Stimulated activated naive CD4-positive, alpha-beta T cell (primary cell): ENCODE results near the gene PLA2G1B.
A peak's percentile ranks its signal among the peaks of the same experiment; 100 is the strongest.
"Not testable (repeated sequence)": the region's sequence is repeated elsewhere in the genome, so short reads cannot be mapped to it uniquely, and the experiment has no call there.

Experiments used
- DNase-seq, 6 experiments: peaks; one replicate each; lab custom pipeline; 2025; lab: John Stamatoyannopoulos, UW

The PLA2G1B gene

DNA sequence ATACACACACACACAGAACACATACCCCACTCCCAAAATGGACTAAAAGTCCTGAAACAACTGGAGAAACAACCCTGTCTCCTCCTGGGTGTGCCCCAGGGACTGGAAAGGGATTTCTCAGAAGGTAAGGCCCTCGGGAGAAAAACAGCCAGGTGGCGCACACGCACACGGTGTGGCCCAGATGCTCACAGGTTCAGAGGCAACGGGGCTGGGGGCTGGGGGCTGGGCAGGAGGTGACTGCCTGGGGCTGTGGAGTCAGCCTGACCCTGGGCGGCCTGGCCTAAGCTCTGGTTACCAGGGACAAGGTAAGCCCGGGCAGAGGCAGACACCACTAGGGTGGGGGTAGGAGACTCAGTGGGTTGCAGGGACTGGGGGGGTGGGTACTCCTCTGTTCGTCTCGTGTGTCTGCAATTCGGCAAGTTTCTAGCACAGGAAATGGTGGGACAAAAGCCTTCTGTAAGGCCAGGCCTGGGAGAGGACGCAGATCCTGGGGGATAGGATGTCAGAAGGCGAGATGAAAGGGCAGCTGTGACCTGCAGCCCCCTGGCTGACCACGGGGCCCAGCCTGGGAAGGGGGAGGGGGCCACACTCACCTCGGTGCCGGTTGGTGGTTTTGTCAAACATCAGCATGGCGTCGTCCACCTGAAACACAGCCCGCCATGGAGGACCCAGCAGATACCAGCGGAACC, 31.0 kb upstream of the PLA2G1B start:
- no peak for DNase-seq

- no peak for DNase-seq
Observed at GRCh38 chr12:120357104-120357503, 29.5 kb upstream of the PLA2G1B start.

DNA sequence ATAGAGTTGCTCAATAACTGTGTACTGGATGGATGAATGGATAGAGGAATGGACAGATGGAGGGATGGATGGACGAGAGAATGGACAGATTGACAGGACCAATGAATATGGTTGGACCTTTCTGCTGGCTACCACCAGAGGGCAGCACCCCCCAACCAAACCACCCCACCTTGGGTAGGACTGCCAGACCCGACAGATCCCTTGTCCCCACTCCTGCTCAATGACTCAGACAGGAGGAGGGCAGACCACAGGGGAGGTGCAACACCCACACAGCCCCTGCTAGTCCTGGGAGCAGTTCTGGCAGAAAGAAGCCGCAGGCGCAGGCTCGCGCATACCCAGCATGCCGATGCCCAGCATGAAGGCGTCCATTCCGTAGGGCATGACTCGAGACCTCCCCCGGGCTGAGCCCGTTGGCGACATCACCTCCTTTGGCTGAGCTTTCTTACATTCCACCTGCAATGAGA, 29.0 kb upstream of the PLA2G1B start:
- DNase-seq = peak; percentile 31 to 66 (median 54)

GRCh38 chr12:120353556-120354317, 26.2 kb upstream of the PLA2G1B start:
- no peak for DNase-seq

DNA sequence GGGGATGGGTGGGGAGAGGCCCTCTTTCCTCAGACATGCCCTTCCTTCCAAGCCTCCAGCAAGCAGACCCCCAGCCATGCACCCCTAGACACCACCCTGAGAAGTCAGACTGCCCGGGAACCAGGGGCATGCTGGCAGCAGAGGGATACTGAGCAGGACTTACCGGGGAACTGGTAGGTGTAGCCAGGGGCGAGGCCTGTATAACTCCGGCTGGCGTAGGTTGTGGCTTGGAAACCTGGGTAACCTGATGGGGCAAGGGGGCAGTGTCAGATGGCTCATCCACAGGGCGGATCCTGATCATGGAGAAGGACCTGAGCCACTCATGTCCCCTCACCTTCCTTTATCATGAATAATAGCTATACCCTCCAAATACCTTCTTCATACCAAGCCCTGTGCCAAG, 25.6 kb upstream of the PLA2G1B start:
- DNase-seq = no peak

DNA sequence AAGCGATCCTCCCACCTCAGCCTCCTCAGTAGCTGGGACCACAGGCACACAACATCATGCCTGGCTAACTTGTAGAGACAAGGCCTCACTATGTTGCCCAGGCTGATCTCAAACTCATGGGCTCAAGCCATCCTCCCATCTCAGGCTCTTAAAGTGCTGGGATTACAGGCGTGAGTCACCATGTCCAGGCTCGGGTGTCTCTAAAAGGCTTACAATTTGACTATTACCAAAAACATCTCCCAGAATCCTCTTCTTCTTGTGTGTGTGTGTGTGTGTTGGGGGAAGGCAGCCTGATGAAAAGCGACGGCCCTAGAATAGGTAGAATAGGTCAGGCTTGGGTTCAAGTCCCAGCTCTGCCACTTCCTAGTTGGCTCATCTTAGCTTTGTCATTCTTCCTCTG, 24.5 kb upstream of the PLA2G1B start:
- DNase-seq = no peak

DNA sequence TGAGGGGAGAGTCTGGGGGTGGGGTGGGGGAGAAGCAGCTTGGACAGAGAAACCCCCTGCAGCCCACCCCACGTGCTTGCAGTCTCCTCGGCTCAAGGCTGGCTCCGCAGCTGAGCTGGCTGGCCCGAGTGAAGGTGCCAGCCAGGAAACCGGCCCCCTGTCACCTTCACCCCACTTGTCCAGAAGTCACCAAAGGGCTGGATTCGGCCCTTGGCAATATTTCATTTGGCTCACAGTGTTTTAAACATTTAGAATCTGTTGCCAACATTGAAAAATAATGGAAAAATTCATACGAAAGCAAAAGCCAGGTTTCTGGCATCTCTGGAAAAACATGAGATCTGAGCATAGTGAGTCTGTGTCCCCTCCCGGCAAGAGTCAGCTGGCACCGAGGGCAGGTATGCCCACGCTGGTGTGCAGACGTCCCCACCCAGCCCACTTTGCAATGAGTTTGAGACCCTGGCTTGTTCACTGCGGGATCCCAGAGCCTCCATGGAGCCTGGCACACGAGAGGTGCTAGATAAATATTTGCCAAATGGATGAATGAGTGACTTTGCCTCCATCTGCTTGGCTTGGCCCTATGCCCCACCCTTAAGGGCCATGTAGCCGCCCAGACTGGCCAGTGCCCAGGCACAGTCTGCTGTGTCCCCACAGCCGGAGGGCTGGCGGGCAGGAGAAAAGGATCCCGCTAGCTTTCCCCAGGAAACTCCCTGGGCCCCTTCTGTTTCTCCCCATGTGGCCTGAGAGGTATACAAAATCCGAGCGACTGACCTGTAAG, 23.2 kb upstream of the PLA2G1B start:
- no peak for DNase-seq

GRCh38 chr12:120347766-120348165, 20.2 kb upstream of the PLA2G1B start:
- DNase-seq = no peak

- no peak for DNase-seq
Observed at GRCh38 chr12:120346681-120347080, 19.1 kb upstream of the PLA2G1B start.

DNA sequence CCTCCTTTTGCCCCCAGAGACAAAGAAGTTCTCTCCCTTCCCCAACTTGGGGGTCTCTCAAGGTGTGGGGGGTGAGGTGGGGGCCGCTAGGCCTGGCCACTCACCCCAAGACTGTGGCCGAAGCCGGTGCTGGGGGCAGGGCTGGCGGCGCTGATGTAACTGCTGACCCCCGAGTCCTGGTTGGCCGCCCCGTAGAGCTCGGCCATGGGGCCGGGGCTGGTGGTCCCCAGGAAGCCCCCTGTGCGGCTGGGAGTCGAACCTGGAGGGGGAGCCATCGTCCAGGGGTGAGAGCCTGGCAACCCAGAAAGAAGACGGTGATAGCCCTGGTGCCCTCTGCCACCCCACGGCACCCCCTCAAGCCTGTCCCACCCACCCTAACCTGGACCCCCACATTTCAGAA, 18.5 kb upstream of the PLA2G1B start:
- DNase-seq = no peak

DNA sequence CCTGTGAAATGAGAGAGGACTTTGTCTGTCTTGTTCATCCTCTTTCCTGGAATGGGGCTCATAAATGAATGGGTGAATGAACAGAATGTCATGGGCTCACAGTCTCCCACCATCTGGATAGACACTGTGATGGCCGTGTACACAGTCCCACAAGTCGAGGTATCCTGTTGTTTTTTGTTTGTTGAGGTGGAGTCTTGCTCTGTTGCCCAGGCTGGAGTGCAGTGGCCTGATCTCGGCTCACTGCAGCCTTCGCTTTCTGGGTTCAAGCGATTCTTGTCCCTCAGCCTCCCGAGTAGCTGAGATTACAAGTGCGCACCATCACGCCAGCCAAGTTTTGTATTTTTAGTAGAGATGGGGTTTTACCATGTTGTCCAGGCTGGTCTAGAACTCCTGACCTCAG, 16.1 kb upstream of the PLA2G1B start:
- no peak for DNase-seq

- DNase-seq = no peak
Observed at GRCh38 chr12:120343039-120343537, 15.5 kb upstream of the PLA2G1B start.

- DNase-seq = no peak
Observed at GRCh38 chr12:120342175-120343038, 14.8 kb upstream of the PLA2G1B start.

GRCh38 chr12:120339256-120339655, 11.7 kb upstream of the PLA2G1B start:
- no peak for DNase-seq

DNA sequence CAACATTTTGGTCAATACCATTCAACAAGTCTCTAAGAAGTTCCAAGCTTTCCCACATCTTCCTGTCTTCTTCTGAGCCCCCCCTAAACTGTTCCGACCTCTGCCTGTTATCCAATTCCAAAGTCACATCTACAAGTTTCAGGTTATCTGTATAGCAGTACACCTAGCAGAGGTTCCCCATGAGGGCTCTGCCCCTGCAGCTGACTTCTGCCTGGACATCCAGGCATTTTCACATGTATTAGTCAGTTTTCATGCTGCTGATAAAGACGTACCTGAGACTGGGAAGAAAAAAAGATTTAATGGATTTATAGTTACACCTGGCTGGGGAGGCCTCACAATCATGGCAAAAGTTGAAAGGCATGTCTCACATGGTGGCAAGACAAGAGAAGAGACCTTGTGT, 10.2 kb upstream of the PLA2G1B start:
- no peak for DNase-seq

DNA sequence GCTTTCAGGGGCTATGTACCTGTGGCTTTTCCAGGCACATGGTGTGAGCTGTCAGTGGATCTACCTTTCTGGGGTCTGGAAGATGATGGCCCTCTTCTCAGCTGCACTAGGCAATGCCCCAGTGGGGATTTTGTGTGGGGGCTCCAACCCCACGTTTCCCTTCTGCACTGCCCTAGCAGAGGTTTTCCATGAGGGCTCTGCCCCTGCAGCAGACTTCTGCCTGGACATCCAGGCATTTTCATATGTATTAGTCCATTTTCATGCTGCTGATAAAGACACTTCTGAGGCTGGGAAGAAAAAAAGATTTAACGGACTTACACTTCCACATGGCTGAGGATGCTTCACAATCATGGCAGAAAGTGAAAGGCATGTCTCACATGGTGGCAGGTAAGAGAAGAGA, 8.8 kb upstream of the PLA2G1B start:
- not testable (repeated sequence) for DNase-seq

DNA sequence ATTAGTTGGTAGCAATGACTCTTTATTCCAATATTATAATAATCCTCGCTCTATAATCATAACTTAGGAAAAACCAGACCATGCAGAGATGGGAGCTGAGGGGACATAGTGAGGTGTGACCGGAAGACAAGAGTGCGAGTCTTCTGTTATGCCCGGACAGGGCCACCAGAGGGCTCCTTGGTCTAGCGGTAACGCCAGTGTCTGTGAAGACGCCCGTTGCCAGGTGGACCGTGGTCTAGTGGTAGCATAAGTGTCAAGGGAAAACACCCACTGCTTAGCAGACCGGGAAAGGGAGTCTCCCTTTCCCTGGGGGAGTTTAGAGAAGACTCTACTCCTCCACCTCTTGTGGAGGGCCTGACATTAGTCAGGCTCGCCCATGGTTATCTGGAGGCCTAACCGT, 7.9 kb upstream of the PLA2G1B start:
- DNase-seq = not testable (repeated sequence)

DNA sequence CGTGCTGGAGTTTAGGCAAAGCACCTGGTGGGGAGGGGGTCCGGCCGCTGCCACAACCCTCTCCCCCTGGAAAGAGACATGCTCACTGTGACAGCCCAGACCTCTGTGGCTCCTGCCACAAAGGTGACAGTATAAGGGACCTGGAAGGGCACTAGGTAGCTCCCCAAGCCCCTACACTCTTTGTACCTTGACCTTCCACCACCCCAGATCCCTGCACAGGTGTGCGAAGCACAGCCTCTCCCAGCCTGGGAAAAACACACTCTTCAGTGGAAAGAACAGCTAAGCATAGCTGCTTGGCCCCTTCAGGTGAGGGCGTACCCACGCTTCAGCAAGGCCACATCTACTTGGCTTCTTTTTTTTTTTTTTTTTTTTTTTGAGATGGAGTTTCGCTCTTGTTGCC, 4.9 kb upstream of the PLA2G1B start:
- no peak for DNase-seq

- DNase-seq = no peak
Observed at GRCh38 chr12:120332041-120332440, 4.5 kb upstream of the PLA2G1B start.

- no peak for DNase-seq
Observed at GRCh38 chr12:120331390-120331789, 3.8 kb upstream of the PLA2G1B start.

DNA sequence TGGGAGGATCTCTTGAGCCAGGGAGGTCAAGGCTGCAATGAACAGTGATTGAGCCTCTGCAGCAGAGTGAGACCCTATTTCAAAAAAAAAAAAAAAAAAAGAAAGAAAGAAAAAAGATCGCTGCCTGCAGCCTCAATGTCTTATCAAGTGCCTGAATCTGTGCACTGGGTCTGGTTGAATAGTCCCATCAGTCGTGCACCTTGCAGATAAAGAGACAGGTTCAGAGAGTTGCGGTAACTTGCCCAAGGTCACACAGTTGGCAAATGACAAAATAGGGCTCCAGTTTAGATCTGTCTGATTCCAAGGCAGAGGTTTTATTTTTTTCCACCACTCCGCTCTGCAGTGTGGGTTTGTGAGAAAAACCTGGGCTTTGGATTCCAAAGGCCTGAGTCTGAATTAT, 649 bp upstream of the PLA2G1B start:
- no peak for DNase-seq
